ENCODE results near the gene TBX10.
"Not testable (repeated sequence)": the region's sequence is repeated elsewhere in the genome, so short reads cannot be mapped to it uniquely, and the experiment has no call there.

Gene TBX10

GRCh38 chr11:67663532-67664212, 24.1 kb upstream of the TBX10 start:
- DNase-seq = no peak

GRCh38 chr11:67662835-67663531, 23.4 kb upstream of the TBX10 start:
- DNase-seq = no peak

GRCh38 chr11:67662142-67662834, 22.7 kb upstream of the TBX10 start:
- DNase-seq = no peak

GRCh38 chr11:67660752-67661151, 21.2 kb upstream of the TBX10 start:
- DNase-seq = not testable (repeated sequence)

GRCh38 chr11:67659651-67660165, 20.1 kb upstream of the TBX10 start:
- not testable (repeated sequence) for DNase-seq

GRCh38 chr11:67657300-67657699, 17.7 kb upstream of the TBX10 start:
- DNase-seq = no peak

GRCh38 chr11:67656278-67656922, 16.8 kb upstream of the TBX10 start:
- DNase-seq = no peak

- no peak for DNase-seq
Observed at GRCh38 chr11:67654225-67654624, 14.7 kb upstream of the TBX10 start.

GRCh38 chr11:67652965-67653845, 13.6 kb upstream of the TBX10 start:
- no peak for DNase-seq

- no peak for DNase-seq
Observed at GRCh38 chr11:67651976-67652781, 12.6 kb upstream of the TBX10 start.

GRCh38 chr11:67649634-67650510, 10.3 kb upstream of the TBX10 start:
- no peak for DNase-seq

- no peak for DNase-seq
Observed at GRCh38 chr11:67648796-67649613, 9.4 kb upstream of the TBX10 start.

GRCh38 chr11:67648140-67648795, 8.7 kb upstream of the TBX10 start:
- no peak for DNase-seq

GRCh38 chr11:67647471-67647870, 7.9 kb upstream of the TBX10 start:
- no peak for DNase-seq

GRCh38 chr11:67646535-67647336, 7.2 kb upstream of the TBX10 start:
- DNase-seq = no peak

- DNase-seq = no peak
Observed at GRCh38 chr11:67645521-67646461, 6.2 kb upstream of the TBX10 start.

Measured in NCI-H2029 (cell line).